HG02884 (cell line): Measurements from ENCODE around the gene ARSB.
A peak's percentile ranks its signal among the peaks of the same experiment; 100 is the strongest.

ENCODE experiments used
- ATAC-seq: cut with Tn5 transposase; IDR thresholded peaks from one replicate; pipeline ENCODE4 v1.9.1; 2021; ENCODE audit warnings: mild to moderate bottlenecking, moderate library complexity; ENCODE audit not compliant: unreplicated experiment

ARSB gene

GRCh38 chr5:78985116-78985724 is at the start of gene ARSB:
TSS of gene ARSB (minus strand) at chr5:78985310. CDS start at chr5:78985248, 62 bp downstream.
- peak; percentile 35 for ATAC-seq

GRCh38 chr5:79032782-79033181 is 47.7 kb upstream of the ARSB start:
- ATAC-seq = no peak

DNA sequence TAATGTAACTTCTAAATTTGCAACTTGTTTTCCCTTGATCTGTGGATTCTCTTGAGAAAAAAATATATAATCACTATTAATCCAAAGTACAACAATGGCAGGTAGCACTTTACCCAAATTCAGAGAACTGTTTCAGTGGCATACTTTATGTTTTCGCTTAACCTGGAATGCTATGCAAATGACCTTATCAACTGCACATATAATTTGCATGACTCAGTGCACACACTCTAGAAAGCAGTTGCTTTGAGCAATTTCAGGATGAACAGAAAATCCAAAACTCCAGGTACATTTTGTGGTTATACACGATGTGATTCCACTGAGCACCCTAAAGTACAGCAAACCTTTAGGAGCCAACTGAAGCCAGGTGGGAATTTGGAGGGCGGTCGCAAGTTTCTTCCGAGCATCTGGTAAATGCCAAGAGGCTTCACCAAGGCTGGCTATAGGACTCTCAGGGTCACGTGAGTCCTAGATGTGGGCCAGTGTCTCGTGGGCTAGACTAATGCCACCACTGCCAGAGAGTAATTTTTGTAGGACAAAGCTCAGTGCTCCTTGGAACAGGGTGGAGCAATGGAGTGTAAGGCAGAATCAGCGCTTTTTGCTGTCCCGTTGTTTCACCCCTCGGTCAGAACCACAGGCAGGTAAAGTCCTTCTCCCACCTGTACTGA is 47.1 kb upstream of the ARSB start:
- no peak for ATAC-seq

DNA sequence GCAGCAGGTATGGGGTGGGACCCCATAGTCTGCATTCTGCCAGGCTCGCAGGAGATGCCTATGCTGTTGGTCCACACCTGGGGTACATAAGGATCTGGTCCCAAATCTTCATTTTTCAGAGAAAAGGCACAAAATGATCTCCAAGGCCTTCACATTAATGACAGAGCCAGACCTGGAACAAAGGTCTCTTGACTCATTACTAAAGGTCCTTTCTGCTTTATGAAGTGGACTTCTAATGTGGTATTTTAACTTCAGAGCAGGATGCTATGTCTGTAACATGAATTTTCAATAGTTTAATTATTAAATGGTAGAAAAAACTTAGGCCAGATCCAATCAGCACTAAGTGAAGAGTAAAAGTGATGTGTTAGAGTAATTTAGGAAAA is 46.4 kb upstream of the ARSB start:
- ATAC-seq = no peak

GRCh38 chr5:79030663-79031484 is 45.8 kb upstream of the ARSB start:
- ATAC-seq = no peak

DNA sequence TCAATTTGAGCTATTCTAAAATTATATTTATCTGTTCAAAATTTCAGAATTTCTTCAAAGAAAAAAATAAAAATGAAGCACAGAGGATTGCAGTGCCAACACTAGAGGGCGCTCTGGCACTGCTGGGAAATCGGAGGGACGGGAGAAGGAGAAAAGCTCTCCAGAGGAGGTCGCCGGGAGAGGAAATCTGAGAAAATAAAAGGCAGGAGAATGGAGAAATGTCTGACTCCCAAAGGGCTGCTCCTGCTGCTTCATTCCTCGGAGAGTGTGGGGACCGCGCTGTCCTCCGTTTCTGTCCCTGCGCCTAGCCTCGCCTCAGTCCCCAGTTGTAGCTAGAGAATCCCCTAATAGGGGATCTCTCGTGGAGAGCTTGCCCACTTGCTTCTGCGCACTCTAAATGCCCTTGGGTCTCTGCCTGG is 40.0 kb upstream of the ARSB start:
- ATAC-seq = no peak

GRCh38 chr5:79023947-79024346 is 38.8 kb upstream of the ARSB start:
- ATAC-seq = no peak

- ATAC-seq = no peak
These were observed 38.2 kb upstream of the ARSB start for GRCh38 chr5:79023348-79023747.

GRCh38 chr5:79022771-79023170 is 37.7 kb upstream of the ARSB start:
- no peak for ATAC-seq

- ATAC-seq = no peak
These were observed 36.6 kb upstream of the ARSB start for GRCh38 chr5:79021753-79022152.

GRCh38 chr5:79020861-79021561 is 35.9 kb upstream of the ARSB start:
- ATAC-seq = no peak

DNA sequence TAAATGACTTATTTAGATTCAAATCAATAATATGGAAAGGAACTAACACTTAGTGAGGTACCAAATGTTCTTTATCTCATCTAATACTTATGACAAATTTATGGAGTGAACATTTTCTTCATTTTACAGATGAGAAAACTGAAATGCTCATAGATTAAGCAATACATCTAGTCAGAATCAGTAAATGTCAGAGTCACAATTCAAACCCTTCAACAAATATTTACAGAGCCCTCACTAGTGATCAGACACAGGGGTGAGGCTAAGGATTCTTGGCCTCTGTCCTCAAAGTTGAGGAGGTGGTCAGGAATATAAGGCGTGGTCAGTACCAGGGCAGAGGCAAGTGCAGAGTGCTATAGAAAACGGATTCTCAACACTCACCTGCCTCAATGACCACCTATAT is 29.5 kb upstream of the ARSB start:
- no peak for ATAC-seq

- ATAC-seq = no peak
These were observed 26.8 kb upstream of the ARSB start for GRCh38 chr5:79011869-79012268.

- no peak for ATAC-seq
These were observed 26.2 kb upstream of the ARSB start for GRCh38 chr5:79011219-79011836.

DNA sequence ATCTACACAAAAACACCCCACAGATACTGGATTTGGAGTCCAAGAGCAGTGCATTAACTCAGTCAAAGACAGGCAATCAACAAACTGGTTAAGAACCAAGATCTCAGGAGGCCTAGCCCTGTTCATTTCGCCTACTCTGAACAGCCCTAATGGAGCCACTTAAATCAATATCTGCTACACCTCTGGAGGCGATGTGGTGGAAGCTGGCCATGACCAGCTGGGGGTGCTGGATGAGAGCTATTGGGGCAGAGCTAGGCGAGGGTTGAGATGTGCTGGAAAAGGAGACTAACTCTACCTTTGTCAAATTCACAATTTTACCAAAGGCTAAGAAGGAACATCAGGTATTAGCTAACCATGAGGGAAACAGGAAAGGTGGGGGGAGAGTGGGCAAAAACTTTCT is 23.3 kb upstream of the ARSB start:
- no peak for ATAC-seq

- no peak for ATAC-seq
These were observed 22.8 kb upstream of the ARSB start for GRCh38 chr5:79007872-79008271.

DNA sequence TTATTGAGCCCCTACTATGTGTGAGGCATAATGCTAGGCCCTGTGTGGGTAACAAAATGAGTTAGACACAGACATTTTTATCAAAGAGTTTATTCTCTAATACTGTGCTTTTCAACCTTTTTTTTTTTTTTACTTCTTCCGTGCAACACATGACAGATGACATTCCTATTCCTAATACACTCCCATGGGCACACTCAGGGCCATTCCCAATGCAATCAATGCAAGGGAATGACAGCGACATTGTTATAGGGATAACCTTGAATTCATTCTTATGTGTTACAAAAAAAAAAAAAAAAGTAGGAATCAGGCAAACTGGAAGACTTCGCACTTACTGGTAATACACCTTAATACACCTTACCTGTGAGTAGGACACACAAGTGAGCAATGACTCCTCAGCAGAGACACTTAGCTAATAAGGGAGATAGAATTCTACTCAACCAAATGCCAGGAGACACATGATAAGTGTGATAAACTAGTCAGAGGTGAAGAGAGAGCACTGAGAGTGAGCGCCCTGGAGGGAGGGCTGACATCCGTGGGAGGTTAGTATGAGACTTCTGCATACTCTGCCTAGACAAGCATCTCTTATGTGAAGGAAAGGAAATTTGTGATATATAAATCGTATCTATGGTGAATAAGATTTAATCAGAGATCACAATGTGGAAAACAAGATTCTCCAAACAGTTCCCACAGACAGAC is 21.0 kb upstream of the ARSB start:
- ATAC-seq = no peak

DNA sequence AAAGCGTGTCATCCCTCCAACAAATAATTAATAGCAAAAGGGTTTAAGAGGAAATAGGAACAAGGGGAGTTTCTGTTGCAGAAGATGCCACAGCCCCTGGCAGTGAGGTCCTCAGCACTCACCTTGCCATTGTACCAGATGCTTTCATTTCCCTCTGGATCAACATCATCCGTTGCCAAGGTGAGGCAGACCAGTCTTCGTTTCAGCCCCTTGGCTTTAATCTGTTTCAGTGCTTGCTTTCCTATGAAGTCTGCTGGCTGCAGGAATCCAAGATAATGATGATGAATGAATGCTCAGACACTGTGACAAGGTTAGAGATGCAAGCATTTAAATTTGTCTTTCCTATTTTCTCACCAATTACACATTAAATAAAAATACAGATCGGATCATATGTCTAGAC is 20.0 kb upstream of the ARSB start:
- ATAC-seq = no peak

GRCh38 chr5:79002374-79002773 is 17.3 kb upstream of the ARSB start:
- no peak for ATAC-seq

- ATAC-seq = no peak
These were observed 16.4 kb upstream of the ARSB start for GRCh38 chr5:79001471-79001870.
